HG03354 (cell line): ENCODE data around the gene LRP6.

Experiments used
- ATAC-seq: cut with Tn5 transposase; IDR thresholded peaks from one replicate; pipeline ENCODE4 v1.9.1; 2021; ENCODE audit warnings: mild to moderate bottlenecking; ENCODE audit not compliant: unreplicated experiment, poor library complexity, severe bottlenecking

Gene LRP6

DNA sequence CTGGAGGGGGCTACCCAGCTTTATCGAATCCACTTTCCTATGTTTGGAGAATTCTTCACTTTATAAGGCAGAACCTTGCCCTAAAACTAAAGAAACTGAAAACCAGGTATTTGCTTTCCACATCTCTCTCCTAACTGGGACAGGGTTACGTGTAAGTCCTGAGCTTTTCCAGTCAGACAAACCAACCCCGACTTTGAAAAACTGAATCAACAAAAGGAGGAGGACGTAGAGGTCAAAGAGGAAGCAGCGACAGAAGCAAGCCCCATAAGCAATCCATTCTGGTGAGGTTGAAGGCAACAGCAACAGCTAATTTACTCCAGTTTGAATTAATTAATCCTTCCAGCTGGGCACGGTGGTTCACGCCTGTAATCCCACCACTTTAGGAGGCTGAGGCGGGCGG is 47.2 kb downstream of the LRP6 start:
- ATAC-seq, result no peak

DNA sequence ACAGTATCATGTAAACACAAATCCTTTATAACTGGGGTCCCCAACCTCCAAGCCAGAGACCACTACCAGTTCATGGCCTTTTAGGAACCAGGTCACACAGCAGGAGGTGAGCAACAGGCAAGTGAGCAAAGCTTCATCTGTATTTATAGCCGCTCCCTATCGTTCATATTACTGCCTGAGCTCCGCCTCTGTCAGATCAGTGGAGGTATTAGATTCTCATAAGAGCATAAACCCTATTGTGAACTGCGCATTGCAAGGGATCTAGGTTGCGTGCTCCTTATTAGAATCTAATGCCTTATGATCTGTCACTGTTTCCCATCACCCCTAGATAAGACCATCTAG is 49.9 kb downstream of the LRP6 start:
- no peak for ATAC-seq

DNA sequence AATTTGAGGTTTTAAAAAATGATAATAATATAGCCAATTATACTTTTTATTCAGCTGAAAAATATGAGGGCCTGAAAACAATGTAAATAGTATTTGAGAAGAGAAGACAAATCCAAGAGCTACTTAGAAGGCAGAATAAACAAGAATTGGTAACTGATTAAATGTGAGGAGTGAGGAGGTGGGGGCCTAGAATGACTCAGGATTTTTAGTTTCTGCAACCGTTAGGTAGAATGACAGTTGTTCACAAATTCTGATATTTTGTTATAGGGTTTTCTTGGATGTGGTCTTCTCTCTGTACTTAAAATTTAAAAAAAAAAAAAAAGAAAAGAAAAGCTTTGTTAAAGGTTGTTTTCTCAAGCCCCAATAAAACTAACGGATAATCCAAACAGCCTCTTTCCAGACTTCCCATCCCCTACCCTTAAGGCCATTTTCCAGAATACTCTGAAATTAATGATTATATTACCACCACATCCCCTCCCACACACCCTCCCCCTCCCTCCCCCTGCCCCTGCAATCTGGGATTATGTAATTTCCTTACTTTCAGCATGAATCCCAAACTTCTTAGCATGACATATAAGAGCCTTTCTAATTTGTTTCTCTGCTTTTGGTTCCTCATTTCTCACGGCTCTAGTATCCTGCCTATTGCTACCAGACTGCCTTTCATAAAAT is 50.4 kb downstream of the LRP6 start:
- no peak for ATAC-seq

DNA sequence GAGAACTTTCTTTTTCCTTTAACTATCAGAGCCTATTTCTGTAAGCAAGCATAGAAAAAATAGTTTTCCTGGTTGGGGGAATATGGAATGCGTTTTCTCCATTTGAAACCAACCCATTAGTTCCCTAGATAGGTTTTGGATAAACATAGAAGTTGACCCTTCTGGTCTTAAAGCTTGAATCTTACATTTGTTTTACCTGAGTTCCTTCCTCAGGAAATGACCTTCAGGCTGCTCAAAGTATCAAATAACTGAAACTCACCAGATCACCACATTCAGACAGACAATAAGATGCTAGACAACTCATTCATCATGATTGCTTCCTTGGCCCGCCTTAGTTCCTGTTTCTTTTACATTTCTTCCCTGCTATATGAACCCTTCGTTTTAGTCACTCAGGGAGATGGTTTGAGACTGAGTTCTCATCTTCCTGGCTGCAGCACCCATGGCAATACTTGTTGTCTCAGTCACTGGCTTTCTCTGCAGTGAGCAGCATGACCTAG is 52.2 kb downstream of the LRP6 start:
- no peak for ATAC-seq

DNA sequence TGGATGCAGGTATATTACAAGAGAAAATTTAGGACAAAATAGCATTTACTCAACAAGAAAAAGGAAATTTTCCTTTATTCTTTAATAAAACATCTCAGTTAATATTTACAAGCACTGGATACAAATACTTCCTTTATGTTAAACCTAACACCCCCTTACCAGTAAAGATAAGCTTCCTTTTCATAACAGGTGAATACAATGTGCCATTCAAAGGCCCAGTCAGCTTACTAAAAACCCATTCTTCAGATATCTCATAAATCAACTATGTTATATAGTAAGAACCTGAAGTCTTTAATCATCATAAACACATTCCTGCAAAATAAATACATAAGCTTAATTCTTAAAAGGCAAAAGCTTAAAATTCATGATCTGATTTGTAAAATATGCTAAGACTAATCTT is 52.6 kb downstream of the LRP6 start:
- ATAC-seq, result no peak

DNA sequence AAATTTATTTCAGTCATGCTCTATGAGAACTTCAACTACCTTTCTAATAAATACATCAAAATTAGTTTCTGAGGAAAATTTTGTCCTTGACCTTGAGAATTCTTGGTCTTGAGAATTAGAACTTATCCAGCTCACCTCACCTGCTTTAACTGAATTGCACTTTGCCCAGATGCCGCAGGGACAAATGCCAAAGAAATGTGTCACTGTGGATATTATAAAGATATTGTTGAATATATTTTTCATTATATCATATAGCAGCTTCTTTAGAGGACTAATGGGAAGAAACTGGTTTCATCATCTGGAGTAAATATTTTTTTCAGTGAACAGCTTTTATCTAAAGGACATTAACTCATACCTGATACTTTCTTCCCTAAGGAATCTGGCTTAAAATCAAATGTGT is 54.1 kb downstream of the LRP6 start:
- no peak for ATAC-seq

DNA sequence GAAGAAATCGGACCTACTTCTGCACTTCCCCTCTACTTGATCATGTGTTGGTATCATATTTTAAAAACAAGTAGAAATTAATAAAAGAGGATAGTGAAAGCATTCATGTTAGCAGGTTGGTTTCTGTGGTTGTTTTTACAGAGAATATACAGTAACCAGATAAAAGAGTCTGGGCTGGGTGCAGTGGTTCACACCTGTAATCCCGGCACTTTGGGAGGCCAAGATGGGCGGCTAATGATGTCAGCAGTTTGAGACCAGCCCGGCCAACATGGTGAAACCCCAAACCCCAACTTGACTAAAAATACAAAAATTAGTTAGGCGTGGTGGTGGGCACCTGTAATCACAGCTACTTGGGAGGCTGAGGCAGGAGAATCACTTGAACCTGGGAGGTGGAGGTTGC is 55.9 kb downstream of the LRP6 start:
- no peak for ATAC-seq

DNA sequence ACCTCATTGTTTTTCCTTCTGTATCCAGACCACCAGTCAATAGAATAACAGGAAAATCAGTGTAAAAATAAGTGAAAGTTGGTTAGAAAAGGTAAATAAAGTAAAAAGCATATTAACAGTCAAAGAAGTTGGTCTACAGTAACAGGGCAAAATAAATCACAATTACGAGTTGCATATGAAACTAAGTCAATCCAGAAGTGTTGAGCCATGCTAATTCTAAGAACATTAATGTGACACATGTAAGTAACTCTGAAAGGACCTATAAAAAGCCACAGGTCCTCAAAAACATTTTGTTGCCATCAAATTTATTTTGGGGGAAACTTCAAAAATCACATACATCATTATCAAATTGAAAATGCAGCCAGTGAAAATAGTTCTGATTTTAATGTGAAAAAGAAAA is 56.4 kb downstream of the LRP6 start:
- no peak for ATAC-seq

DNA sequence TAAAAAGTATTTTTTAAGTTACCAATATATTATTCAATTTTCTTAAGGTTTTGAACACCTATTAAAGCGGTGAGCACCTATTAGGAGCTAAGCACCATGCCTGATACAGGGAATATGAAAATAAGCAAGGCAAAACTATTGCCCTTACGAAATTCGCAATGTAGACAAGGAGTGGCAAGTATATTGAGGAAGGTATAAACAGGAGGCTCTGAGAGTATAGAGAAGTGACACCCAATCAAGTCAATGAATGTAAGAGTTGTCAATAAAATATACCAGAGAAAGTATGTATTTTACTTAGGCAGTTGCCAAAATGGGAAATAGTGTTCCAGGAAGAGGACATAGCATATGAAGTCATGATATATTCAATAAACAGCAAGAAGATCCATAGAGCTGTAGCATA is 57.2 kb downstream of the LRP6 start:
- no peak for ATAC-seq

DNA sequence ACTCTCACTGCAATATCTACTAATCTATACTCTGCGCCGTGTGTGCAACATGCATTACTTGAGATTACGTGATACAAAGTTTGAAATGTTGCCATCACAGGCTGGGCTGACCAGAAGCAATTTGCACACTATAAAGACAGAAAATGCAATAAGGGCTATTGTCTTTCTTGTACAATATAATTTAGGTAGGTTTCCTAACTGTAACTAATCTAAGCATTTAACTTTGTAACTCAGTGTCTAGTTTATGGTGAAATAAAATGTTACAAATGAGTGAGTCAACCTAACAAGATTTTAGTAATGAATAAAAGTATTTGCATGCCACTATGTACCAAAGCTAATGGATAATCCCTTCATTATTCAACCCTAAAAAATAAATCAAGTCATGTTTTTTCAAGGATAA is 57.8 kb downstream of the LRP6 start:
- no peak for ATAC-seq

DNA sequence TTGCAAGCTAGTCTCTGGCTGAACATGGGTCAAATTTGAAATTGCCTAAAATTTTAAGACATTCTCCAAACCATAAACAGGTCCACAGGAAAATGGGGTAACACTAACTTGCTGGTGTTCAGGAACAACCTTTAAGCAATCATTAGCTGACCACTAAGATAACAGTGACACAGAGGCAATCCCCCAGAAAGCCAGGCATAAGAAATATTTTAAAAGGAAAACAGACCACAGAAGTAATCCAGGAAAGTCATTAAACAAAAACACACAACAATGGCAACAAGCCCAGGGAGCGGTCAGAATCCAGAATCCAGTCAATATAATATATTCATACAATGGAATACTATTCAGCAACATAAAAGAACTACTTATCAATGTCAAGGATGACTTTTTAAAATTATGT is 59.1 kb downstream of the LRP6 start:
- ATAC-seq, result no peak

DNA sequence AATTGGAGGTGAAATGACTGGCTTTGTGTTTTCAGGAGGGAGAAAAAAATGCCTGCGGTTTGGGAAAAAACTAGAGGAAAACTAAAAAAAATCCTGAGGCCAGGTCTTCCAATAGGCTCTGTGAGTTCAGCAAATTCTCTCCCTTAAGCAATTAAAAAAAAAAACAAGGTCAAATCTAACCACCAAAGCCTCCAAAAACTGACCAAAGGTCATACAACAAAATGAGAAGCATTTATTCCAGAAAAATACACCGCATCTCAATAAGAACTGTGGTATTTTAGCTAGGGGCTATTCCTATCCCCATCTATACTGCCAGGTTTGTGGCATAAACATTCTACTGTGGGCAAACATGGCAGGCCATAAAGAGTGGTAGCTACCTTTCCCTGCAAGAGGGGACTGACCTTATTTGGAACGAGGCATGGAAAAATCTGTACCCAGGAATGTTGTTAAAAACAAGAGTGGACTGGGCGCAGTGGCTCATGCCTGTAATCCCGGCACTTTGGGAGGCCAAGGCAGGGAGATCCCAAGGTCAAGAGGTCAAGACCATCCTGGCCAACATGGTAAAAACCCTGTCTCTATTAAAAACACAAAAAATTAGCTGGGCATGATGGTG is 60.0 kb downstream of the LRP6 start:
- ATAC-seq, result no peak

DNA sequence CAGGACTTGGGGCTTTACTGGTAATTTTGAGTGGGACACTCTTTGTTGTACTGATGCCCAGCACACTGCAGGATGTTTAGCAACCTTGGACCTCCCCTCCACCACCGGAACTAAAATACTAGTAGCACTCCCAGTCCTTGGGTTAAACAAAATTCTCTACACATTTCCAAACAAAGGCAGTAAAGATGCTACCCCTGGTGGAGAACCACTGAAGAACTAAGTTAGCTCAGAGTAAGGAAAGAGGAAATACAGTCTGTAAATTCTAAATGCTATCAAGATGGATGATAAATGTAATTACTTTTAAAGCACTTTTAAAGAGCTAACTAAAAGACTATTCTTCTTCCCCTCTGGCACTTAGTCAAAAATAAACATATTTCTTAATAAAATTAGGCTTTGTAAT is 64.1 kb downstream of the LRP6 start:
- no peak for ATAC-seq

DNA sequence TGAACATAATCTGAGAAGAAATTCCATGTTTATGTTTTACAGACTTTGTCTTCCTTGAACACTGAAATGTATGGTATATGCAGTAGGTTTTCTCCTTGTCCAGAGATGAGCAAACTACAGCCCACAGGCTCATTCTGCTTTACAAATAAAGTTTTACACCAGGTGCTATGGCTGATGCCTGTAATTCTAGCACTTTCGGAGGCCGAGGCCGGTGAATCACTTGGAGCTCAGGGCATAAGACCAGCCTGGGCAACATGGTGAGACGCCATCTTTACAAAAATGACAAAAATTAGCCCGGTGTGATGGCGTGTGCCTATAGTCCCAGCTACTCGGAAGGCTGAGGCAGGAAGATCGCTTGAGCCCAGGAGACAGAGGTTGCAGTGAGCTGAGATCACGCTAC is 64.7 kb downstream of the LRP6 start:
- ATAC-seq, result no peak

DNA sequence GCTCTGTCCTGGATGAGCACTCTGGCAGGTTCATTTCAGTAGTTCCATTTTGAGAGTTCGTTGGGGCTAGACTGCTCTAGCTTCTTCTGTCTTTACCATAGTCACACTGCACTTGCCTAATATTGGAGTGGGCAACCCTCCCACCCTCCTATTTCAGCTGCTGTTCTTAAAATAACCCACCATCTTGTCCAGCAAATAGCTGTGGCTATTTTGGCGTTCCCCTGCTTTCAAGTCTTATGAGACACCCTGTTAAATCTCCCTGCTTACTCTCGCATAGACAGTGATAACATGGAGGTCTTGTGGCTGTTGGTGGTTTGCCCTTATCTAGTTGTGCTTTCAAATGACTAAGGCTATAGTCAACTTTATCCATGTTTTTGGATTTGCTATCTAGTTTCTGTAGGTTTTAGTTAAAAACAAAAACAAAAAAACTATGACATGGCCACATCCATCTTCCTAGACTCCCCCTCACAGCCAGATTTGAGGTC is 65.5 kb downstream of the LRP6 start:
- ATAC-seq, result no peak

DNA sequence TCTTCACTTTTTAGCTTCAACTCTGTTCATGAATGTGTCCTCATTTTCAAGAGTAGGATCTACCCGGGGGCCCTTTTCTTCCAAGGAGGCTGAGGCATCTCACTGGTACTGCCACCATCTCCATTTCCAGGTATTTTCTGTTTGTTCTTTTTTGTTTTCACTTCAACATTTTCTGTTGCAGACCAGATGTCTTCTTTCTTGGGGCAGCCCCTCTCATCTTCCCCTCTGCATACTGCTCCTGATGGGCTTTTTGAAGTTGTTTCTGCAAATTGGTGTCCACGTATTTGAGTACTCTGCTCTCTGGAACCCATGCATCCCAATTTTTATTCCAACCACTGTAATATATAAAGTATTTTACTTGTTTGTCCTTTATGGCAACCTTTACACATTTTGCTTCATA is 66.5 kb downstream of the LRP6 start:
- no peak for ATAC-seq

DNA sequence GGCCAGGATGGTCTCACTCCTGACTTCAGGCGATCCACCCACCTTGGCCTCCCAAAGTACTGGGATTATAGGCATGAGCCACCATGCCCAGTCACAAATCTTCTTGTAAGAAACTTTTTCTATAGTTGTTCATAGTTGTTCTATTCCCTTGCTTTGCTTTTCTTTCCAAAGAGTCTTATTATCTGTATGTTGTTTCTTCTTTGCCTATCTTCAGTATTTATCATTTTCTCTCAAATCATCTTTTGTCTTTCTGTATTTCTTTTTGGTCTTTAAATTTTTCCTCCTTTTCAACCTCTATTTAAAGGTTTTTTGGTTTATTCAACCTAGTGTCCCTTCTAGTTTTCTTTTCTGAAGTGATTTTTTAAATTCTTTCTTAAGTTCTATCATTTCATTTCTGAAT is 68.7 kb downstream of the LRP6 start:
- no peak for ATAC-seq

DNA sequence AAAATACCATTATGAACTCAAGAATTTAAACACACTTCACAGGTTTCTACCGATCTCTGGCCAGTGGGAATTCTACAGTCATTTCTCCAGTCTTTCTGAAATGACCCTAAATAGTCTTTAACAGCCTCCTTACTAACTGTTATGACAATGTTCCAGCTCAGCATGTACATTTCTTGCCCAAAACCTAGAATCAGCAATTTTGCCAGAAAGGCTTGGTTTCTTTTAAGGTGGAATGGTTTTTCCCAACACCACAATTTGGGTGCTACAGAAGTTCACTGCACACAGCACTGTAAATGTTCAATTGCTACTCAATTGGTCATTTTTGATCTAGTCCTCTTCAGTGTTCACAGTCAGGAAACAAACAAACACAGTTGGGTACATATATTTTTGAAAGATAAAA is 69.7 kb downstream of the LRP6 start:
- ATAC-seq, result no peak

DNA sequence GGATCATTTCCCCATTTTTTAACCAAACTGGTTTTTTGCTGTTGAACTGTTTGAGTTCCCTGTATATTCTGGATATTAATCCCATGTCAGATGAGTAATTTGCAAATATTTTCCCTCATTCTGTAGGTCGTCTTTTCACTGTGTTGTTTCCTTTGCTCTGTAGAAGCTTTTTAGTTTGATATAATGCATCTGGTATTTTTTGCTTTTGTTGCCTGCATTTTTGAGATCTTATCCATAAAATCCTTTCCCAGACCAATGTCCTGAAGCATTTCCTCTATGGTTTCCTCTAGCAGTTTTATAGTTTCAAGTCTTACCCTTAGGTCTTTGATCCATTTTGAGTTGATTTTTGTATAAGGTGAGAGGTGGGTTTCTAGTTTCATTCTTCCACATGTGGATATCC is 71.3 kb downstream of the LRP6 start:
- no peak for ATAC-seq

DNA sequence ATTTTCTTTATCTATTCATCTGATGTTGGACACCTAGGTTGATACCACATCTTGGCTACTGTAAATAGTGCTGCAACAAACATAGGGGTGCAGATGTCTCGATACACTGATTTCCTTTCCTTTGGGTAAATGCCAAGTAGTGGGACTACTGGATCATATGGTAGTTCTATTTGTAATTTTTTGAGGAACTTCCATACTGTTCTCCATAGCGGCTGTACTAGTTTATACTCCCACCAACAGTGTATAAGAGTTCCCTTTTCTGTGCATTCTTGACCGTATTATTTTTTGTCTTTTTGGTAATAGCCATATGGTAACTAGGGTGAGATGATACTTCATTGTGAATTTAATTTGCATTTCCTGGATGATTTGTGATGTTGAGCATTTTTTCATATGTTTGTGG is 71.8 kb downstream of the LRP6 start:
- ATAC-seq, result no peak

DNA sequence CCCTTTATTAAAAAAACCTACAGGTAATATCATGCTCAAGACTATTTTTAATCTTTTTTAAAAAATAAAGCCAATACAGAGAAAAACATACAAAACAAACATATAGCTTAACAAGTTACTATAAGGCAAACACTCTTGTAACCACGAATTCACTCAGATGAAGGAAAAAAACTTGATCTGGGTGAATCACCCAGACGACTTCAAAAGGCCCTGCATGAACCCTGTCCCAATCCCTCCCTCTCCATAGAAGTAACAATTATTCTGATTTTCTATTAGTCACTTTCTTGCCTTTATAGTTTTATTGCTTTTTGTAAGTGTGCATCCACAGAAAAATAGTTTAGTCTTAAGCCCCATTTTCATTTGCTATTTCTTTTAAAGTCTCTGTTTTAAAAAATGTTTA is 72.6 kb downstream of the LRP6 start:
- no peak for ATAC-seq

DNA sequence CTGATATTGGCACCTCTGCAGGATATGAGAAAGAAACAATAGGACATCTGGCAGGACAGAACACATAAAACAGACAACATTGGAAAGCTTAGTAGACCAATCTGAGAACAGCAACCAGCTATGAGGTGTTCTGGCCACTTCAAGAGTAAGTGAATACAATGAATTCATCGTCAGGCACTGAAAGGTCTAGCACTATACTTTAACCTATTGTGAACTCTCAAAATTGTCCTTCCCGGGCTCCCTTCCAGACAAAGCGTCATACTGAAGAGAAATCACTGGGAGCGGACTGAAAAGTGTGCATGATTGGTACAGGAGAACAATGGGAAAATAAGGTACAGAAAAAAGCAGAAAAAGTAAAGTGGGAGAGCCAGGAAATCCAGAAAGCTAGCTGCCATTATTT is 75.8 kb downstream of the LRP6 start:
- ATAC-seq, result no peak
